Naive thymus-derived CD8-positive, alpha-beta T cell (primary cell): ENCODE measurements around the gene KRT4. TPM values are rescaled to one million over a fixed set of nuclear protein-coding genes. Genes with fewer than 3 reads are reported as not detected.
A peak's percentile ranks its signal among the peaks of the same experiment; 100 is the strongest.

ENCODE experiments used
- ATAC-seq, 2 donors: fragments of 150-1000 bp; cut with Tn5 transposase in 1 of 2; sonication (Bioruptor Pico), chemical (Tn5 transposase) in 1 of 2; 1 replicate in 1 of 2; 2 replicates in 1 of 2; pipeline ENCODE4 v1.10.0; 2021; ENCODE audit warnings: mild to moderate bottlenecking in 2 of 2, moderate library complexity in 2 of 2
- POLR2A ChIA-PET: fragments of 350-600 bp; sonication (Branson Sonifier 250); formaldehyde crosslinking; loops from one replicate; lab custom pipeline; 2021; ENCODE audit warnings: antibody characterized with exemption; lab: Charles Lee
- DNase-seq, 10 donors: peaks; one replicate each; pipeline versions ENCODE4 v3.0.0 to v3.0.0-alpha.2; 2020 to 2022
- H3K27ac Mint-ChIP-seq, 10 donors: one replicate each; pipeline ENCODE4 v1.8.0; 2020 to 2022; ENCODE audit warnings: mild to moderate bottlenecking in 10 of 10, mixed read lengths in 10 of 10, moderate library complexity in 4 of 10, inconsistent platforms in 1 of 10
- H3K27me3 Mint-ChIP-seq, 5 donors: one replicate each; pipeline ENCODE4 v1.8.0; 2021 to 2022; ENCODE audit warnings: mixed read lengths in 5 of 5
- H3K36me3 Mint-ChIP-seq, 3 donors: one replicate each; pipeline ENCODE4 v1.8.0; 2020 to 2022; ENCODE audit warnings: mixed read lengths in 3 of 3, mild to moderate bottlenecking in 2 of 3, inconsistent platforms in 1 of 3
- H3K4me1 Mint-ChIP-seq, 4 donors: one replicate each; pipeline ENCODE4 v1.8.0; 2021 to 2022; ENCODE audit warnings: mixed read lengths in 4 of 4
- H3K4me3 Mint-ChIP-seq, 10 donors: one replicate each; pipeline ENCODE4 v1.8.0; 2020 to 2022; ENCODE audit warnings: mild to moderate bottlenecking in 10 of 10, mixed read lengths in 10 of 10, moderate library complexity in 6 of 10, inconsistent platforms in 1 of 10
- H3K9me3 Mint-ChIP-seq, 9 donors: one replicate each; pipeline ENCODE4 v1.8.0; 2020 to 2022; ENCODE audit warnings: mixed read lengths in 9 of 9, mild to moderate bottlenecking in 3 of 9, inconsistent platforms in 1 of 9, moderate library complexity in 1 of 9
- polyA plus RNA-seq, 3 donors: library from polyadenylated mRNA; unstranded; fragments of 300-500 nt; fragmentation: Illumina TruSeq; gene quantifications; one replicate each; pipeline ENCODE4 v1.2.3, GENCODE V29; 2021
- total RNA-seq, 8 experiments: library from RNA in 2 of 8; stranded (reverse) in 2 of 8; gene quantifications; one replicate each; pipeline ENCODE4 v1.2.3 and lab custom pipeline; 2021 to 2026

Gene KRT4
- total and polyA plus RNA-seq, 5 experiments from 2014 or later = not detected

- POLR2A ChIA-PET = no interaction called here
- DNase-seq (no peak), ATAC-seq (no peak)
- H3K4me1 Mint-ChIP-seq = peaks cover 7 to 10% (median 9%) of the 10 kb centered on the region in 4 donors
- H3K4me3 Mint-ChIP-seq = no peak overlapping the region
- no peaks in the 10 kb centered on the region for H3K36me3 Mint-ChIP-seq
- H3K27ac Mint-ChIP-seq = peak overlapping the region in 2 of 10 donors; percentile 25 to 84
- H3K9me3 Mint-ChIP-seq = no peaks in the 10 kb centered on the region
- H3K27me3 Mint-ChIP-seq = peaks cover 0 to 2% (median 0%) of the 10 kb centered on the region in 5 donors
Observed at GRCh38 chr12:52846356-52846970, 32.5 kb upstream of the KRT4 start.

GRCh38 chr12:52845946-52846345, 32.0 kb upstream of the KRT4 start:
- POLR2A ChIA-PET = no interaction called here
- Mint-ChIP-seq H3K36me3 (no peaks in the 10 kb centered on the region), H3K4me3 (no peak overlapping the region), H3K27ac (peak overlapping the region in 2 of 10 donors; percentile 59 to 84), H3K9me3 (no peaks in the 10 kb centered on the region), H3K4me1 (peaks cover 7 to 11% (median 9%) of the 10 kb centered on the region in 4 donors), H3K27me3 (peaks cover 0 to 2% (median 0%) of the 10 kb centered on the region in 5 donors)
- DNase-seq (no peak), ATAC-seq (no peak)

GRCh38 chr12:52844386-52844785, 30.5 kb upstream of the KRT4 start:
- peaks cover 7 to 20% (median 11%) of the 10 kb centered on the region in 4 donors for H3K4me1 Mint-ChIP-seq
- ATAC-seq (no peak), DNase-seq (no peak)
- H3K4me3 Mint-ChIP-seq = no peak overlapping the region
- no peaks in the 10 kb centered on the region for H3K9me3 Mint-ChIP-seq
- peaks cover 0 to 10% (median 1%) of the 10 kb centered on the region in 5 donors for H3K27me3 Mint-ChIP-seq
- no peaks in the 10 kb centered on the region for H3K36me3 Mint-ChIP-seq
- no peak overlapping the region for H3K27ac Mint-ChIP-seq
- POLR2A ChIA-PET = interaction anchor here (0.6 kb wide), 1 partner anchor 88 kb away, joined by 5 read pairs; no protein-coding TSS in a partner anchor

GRCh38 chr12:52839436-52840105, 25.7 kb upstream of the KRT4 start:
- POLR2A ChIA-PET = interaction anchor here (0.7 kb wide), 1 partner anchor 129 kb away, joined by 3 read pairs; no protein-coding TSS in a partner anchor
- no peak for DNase-seq
- Mint-ChIP-seq H3K4me3 (no peak overlapping the region), H3K36me3 (no peaks in the 10 kb centered on the region), H3K27ac (peak overlapping the region in 1 of 10 donors; percentile 35), H3K27me3 (peaks cover 0 to 10% (median 1%) of the 10 kb centered on the region in 5 donors), H3K4me1 (peaks cover 31 to 65% (median 45%) of the 10 kb centered on the region in 4 donors), H3K9me3 (no peaks in the 10 kb centered on the region)
- no peak for ATAC-seq

GRCh38 chr12:52838609-52839435, 24.9 kb upstream of the KRT4 start:
- Mint-ChIP-seq H3K9me3 (no peaks in the 10 kb centered on the region), H3K27me3 (peaks cover 0 to 10% (median 1%) of the 10 kb centered on the region in 5 donors), H3K4me3 (no peak overlapping the region), H3K27ac (peak overlapping the region in 7 of 10 donors; percentile 12 to 95 (median 32)), H3K36me3 (no peaks in the 10 kb centered on the region), H3K4me1 (peaks cover 31 to 66% (median 45%) of the 10 kb centered on the region in 4 donors)
- DNase-seq (no peak), ATAC-seq (no peak)
- POLR2A ChIA-PET = interaction anchor here (0.7 kb wide), 1 partner anchor 206 kb away, joined by 3 read pairs; no protein-coding TSS in a partner anchor

GRCh38 chr12:52837781-52838608, 24.1 kb upstream of the KRT4 start:
- H3K4me3 Mint-ChIP-seq = no peak overlapping the region
- POLR2A ChIA-PET = interaction anchor here (0.7 kb wide), 1 partner anchor 205 kb away, joined by 3 read pairs; no protein-coding TSS in a partner anchor
- DNase-seq (no peak), ATAC-seq (no peak)
- peak overlapping the region in 7 of 10 donors; percentile 5 to 95 (median 88) for H3K27ac Mint-ChIP-seq
- no peaks in the 10 kb centered on the region for H3K9me3 Mint-ChIP-seq
- H3K36me3 Mint-ChIP-seq = no peaks in the 10 kb centered on the region
- H3K27me3 Mint-ChIP-seq = peaks cover 0 to 10% (median 1%) of the 10 kb centered on the region in 5 donors
- H3K4me1 Mint-ChIP-seq = peaks cover 31 to 66% (median 45%) of the 10 kb centered on the region in 4 donors

- H3K27ac Mint-ChIP-seq = peak overlapping the region in 9 of 10 donors; percentile 12 to 95 (median 87)
- DNase-seq (no peak), ATAC-seq (no peak)
- H3K4me1 Mint-ChIP-seq = peaks cover 28 to 59% (median 42%) of the 10 kb centered on the region in 4 donors
- no peaks in the 10 kb centered on the region for H3K9me3 Mint-ChIP-seq
- H3K27me3 Mint-ChIP-seq = peaks cover 0 to 10% (median 1%) of the 10 kb centered on the region in 5 donors
- POLR2A ChIA-PET = no interaction called here
- H3K4me3 Mint-ChIP-seq = peak overlapping the region in 7 of 10 donors; percentile 11 to 63 (median 53)
- no peaks in the 10 kb centered on the region for H3K36me3 Mint-ChIP-seq
Observed at GRCh38 chr12:52837413-52837741, 23.5 kb upstream of the KRT4 start.

GRCh38 chr12:52836491-52837412, 22.8 kb upstream of the KRT4 start:
- DNase-seq = no peak
- H3K9me3 Mint-ChIP-seq = no peaks in the 10 kb centered on the region
- peak; percentile 45 to 48 for ATAC-seq
- no peaks in the 10 kb centered on the region for H3K36me3 Mint-ChIP-seq
- H3K27me3 Mint-ChIP-seq = peaks cover 0 to 10% (median 1%) of the 10 kb centered on the region in 5 donors
- POLR2A ChIA-PET = interaction anchor here (0.9 kb wide), 1 partner anchor 37 kb away, joined by 3 read pairs; no protein-coding TSS in a partner anchor
- H3K4me3 Mint-ChIP-seq = peak overlapping the region; percentile 21 to 68 (median 56)
- peak overlapping the region; percentile 75 to 95 (median 90) for H3K27ac Mint-ChIP-seq
- peaks cover 26 to 56% (median 37%) of the 10 kb centered on the region in 4 donors for H3K4me1 Mint-ChIP-seq

GRCh38 chr12:52836042-52836466, 22.1 kb upstream of the KRT4 start:
- POLR2A ChIA-PET = interaction anchor here (0.9 kb wide), 1 partner anchor 38 kb away, joined by 3 read pairs; no protein-coding TSS in a partner anchor
- DNase-seq (peak in 7 of 10 donors; percentile 15 to 71 (median 37)), ATAC-seq (peak; percentile 87 to 92)
- peak overlapping the region; percentile 21 to 68 (median 48) for H3K4me3 Mint-ChIP-seq
- peak overlapping the region; percentile 75 to 95 (median 90) for H3K27ac Mint-ChIP-seq
- no peaks in the 10 kb centered on the region for H3K9me3 Mint-ChIP-seq
- no peaks in the 10 kb centered on the region for H3K36me3 Mint-ChIP-seq
- H3K4me1 Mint-ChIP-seq = peaks cover 24 to 56% (median 36%) of the 10 kb centered on the region in 4 donors
- peaks cover 0 to 10% (median 1%) of the 10 kb centered on the region in 5 donors for H3K27me3 Mint-ChIP-seq

- POLR2A ChIA-PET = no interaction called here
- no peak for DNase-seq
- Mint-ChIP-seq H3K27ac (peak overlapping the region in 9 of 10 donors; percentile 75 to 95 (median 90)), H3K4me3 (peak overlapping the region in 8 of 10 donors; percentile 29 to 68 (median 52)), H3K9me3 (no peaks in the 10 kb centered on the region), H3K4me1 (peaks cover 23 to 56% (median 35%) of the 10 kb centered on the region in 4 donors), H3K36me3 (no peaks in the 10 kb centered on the region), H3K27me3 (peaks cover 0 to 9% (median 1%) of the 10 kb centered on the region in 5 donors)
- no peak for ATAC-seq
Observed at GRCh38 chr12:52835271-52836041, 21.5 kb upstream of the KRT4 start.
